HG02678 (cell line): ENCODE measurements around the gene ANKHD1.

ENCODE experiments used
- ATAC-seq: cut with Tn5 transposase; IDR thresholded peaks from one replicate; pipeline ENCODE4 v1.9.1; 2021; ENCODE audit warnings: mild to moderate bottlenecking, moderate library complexity; ENCODE audit not compliant: unreplicated experiment

Gene ANKHD1

DNA sequence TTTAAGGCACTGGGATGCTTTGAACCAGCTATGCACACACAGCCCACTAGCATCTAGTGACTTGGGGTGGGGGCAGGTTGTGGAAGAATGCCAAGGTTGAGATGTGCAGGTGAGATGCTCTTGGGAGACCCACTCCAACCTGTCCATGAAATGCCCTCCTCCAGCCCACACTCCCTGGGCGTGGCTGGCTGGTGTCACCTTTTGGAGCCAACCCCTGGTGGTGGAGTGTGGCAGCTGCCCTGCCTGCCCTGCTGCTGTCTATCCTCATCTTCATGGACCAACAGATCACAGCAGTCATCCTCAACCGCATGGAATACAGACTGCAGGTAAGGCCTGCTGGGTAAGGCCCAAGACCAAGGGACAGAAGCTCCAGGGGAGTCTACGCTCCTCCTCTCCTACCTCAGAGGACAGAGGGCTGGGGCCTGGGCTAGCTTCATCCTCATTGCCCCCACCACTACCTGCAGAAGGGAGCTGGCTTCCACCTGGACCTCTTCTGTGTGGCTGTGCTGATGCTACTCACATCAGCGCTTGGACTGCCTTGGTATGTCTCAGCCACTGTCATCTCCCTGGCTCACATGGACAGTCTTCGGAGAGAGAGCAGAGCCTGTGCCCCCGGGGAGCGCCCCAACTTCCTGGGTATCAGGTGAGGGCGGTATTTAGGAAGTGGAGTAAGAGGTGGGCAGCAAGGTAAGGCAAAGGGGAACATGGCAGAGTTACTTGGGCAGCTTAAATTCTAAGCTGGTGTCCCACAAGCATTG is 34.2 kb upstream of the ANKHD1 start:
- ATAC-seq: no peak

GRCh38 chr5:140371356-140372151 is 30.1 kb upstream of the ANKHD1 start:
- no peak for ATAC-seq

GRCh38 chr5:140372971-140373487 is 28.6 kb upstream of the ANKHD1 start:
- no peak for ATAC-seq

- ATAC-seq: no peak
These were observed 20.3 kb upstream of the ANKHD1 start for GRCh38 chr5:140381351-140381750.

DNA sequence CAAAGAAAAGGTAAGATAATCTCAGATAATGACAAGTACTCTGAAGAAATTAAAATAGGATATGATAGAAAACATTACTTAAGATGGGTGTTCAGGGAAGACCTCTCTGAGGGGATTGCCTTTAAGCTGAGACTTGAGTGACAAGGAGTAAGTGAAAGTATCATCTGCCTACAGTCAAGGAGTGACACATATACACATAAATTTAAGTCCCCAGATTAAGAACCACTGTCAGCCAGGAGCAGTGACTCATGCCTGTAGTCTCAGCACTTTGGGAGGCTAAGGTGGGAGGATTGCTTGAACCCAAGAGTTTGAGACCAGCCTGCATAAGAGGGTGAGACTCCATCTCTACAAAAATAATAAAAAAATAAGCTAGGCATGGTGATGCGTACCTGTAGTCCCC is 19.7 kb upstream of the ANKHD1 start:
- no peak for ATAC-seq

- ATAC-seq: no peak
These were observed 18.8 kb upstream of the ANKHD1 start for GRCh38 chr5:140382866-140383265.

DNA sequence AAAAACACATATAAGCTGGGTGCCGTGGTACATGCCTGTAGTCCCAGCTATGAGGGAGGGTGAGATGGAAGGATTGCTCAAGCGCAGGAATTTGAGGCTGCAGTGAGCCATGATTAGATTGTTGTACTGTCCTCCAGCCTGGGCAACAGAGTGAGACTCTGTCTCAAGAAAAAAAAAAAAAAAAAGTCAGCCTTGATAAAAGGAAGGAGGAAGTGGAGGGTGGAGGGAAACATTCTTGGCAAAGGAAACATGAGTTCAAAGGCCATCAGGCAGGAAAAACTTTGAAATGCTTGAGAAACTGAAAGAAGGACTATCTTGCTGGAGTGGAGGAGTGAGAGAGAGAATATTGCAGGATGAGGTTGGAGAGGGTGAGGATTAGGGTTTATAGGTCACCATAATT is 18.3 kb upstream of the ANKHD1 start:
- ATAC-seq: no peak

DNA sequence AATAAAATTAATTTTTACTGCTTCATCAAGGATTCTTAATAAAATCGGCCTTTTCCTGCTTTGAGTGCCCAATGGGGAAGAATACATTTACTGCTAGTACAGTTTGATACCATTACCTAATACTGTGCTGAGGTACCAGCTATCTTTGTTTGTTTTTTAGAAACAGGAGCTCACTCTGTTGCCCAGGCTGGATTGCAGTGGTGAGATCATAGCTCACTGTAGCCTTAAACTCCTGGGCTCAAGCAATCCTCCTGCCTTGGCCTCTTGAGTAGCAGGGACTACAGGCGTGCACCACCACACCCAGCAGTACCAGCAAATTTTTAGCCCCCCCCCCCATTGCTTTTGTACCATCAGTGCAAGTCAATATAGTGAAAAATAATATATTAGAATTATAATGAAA is 13.6 kb upstream of the ANKHD1 start:
- no peak for ATAC-seq

GRCh38 chr5:140391312-140391711 is 10.3 kb upstream of the ANKHD1 start:
- ATAC-seq: no peak

- no peak for ATAC-seq
These were observed 9.9 kb upstream of the ANKHD1 start for GRCh38 chr5:140391732-140392131.

DNA sequence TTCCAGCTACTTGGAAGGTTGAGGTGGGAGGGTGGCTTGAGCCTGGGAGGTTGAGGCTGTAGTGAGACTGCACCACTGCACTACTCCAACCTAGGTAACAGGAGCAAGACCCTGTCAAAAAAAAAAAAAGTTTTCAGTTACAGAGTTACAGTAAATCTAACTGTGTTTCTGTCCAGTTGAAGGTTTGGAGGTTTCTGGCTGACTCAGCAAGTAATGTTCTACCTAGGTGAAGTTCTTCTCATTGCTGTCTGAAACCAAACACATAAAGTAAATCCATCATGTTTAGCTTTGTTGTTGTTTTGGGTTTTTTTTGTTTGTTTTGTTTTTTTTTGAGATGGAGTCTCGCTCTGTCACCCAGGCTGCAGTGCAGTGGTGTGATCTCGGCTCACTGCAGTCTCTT is 7.9 kb upstream of the ANKHD1 start:
- ATAC-seq: no peak

GRCh38 chr5:140398379-140398811 is 3.2 kb upstream of the ANKHD1 start:
- no peak for ATAC-seq

DNA sequence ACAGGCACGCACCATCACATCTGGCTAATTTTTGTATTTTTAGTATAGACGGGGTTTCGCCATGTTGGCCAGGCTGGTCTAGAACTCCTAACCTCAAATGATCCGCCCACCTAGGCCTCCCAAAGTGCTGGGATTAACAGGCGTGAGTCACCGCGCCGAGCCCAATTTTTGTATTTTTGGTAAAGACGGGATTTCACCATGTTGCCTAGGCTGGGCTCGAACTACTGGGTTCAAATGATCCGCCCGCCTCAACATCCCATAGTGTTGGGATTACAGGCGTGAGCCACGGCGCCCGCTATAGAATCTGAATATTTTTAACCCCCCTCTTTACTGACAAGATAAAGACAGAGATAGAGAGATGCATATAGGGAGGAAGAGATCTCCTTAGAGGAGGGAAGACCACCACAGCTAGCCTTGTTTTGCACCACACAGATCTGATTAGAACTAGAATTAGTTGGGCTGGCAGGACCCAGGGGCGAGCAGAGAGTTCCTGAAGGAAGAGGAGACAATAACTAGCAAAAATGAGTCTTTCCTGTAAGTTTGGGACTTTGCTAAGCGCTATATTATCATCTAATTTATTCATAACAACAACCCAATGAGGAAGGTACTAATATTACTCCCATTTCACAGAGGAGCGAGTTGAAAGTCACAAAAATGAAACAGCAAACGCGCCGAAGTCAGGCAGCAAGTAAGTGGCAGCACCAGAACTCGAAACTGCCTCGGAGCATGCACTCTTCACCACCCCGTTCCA is 1.5 kb upstream of the ANKHD1 start:
- ATAC-seq: peak; percentile 1

DNA sequence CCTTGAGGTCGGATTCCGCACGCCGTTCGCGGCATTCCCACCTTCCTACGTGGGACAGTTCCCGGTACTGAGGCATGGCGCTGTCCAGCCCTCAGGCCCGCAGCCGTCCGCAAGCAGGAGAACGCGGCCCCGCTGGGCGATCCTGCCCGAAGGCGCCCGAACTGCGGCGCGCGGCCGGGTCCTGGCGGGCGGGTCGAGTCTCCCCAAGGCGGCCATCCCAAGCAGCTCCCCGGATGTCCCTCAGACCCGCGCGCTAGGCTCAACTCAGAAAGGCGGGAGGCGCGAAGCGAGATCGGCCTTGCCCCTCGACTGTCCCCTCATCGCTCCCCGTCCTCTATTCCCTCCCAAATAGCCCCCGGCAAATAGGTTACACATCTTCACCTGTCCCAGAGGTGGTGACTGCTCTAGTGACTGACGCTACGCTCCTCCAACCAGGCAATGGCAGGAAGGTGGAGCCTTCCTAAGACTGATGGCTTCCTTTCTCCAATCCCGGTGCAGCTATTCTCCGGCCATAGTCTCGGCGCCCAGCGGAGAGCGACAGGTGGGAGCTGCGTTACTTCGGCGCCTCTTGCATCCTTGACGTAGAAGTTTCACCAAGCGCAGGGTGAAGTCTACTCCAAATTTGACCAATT is 787 bp upstream of the ANKHD1 start:
- peak; percentile 66 for ATAC-seq

DNA sequence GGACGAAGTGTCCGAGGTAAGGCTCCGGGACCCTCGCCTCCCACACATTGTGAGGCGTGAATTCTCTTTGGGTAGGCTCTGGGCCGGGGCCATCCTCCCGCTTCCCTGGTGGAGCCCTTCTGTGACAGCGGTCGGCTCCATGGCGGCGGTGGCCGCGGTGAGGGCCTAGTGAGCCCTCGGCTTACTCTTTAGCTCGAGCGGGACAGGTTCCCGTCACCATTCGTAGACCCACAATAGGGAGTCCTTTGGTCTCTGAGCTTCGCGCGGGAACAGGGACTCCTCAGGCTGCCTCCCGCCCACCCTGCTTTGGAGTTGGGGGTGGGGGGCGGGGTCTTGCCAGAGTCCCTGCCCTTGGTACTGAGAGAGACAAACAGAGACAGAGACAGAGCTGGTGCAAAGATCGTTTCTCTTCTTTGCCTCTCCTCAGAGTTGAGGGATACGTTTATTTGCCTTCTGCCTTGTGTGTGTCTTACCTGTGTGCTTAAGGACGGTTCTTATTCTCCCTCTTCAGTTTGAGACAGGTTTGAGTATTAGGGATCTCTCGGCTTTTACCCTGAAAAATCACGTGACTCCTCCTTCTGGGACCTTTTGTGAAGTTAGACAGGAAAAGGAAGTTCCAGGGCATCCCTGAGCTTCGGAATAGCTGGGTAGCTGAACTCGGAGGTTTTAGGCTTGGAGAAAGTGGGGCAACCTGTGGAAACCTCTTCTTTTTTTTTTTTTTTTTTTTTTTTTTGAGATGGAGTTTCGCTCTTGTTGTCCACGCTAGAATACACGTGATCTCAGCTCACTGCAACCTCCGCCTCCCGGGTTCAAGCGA is 833 bp downstream of the ANKHD1 start:
- ATAC-seq: no peak

- ATAC-seq: no peak
These were observed 2.0 kb downstream of the ANKHD1 start for GRCh38 chr5:140403613-140404012.

DNA sequence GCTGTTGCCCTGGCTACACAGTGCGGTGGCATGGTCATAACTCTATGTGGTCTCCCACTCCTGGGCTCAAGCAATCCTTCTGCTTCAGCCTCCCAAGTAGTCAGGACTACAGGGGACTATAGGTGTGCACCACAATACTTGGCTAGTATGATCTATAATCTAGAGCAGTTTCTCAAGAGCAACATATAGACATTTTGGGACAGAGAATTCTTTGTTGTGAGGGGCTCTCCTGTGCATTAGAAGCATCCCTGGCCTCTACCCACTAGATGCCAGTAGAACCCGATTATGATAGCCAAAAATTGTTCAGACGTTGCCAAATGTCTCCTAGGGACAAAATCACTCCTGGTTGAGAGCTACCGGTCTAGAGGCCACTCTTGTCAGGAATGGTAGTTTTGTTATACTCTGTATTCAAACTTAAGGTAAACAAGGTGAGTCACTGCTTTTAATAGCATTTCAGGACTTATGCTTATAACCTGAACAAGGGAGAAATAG is 7.2 kb downstream of the ANKHD1 start:
- no peak for ATAC-seq

DNA sequence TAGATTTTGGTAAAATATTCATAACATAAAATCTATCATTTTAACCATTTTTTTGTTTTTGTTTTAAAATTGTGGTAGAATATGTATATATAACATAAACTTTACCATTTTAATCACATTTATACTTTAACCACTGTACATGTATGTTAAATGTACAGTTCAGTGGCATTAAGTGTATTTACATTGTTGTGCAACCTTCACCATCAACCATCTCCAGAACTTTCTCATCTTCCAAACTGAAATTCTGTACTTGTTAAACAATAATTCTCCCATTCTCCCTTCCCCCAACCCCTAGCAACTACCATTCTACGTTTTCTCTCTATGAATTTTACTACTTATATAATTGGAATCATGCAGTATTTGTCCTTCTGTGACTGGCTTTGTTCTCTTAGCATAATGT is 11.6 kb downstream of the ANKHD1 start:
- no peak for ATAC-seq

- no peak for ATAC-seq
These were observed 15.6 kb downstream of the ANKHD1 start for GRCh38 chr5:140417235-140417634.
